ENCODE data around the gene ZNF792.
"Not testable (repeated sequence)": the region's sequence is repeated elsewhere in the genome, so short reads cannot be mapped to it uniquely, and the experiment has no call there.

The ZNF792 gene

GRCh38 chr19:34963573-34964406 lies at the start of gene ZNF792:
ZNF792 (minus strand) TSS chr19:34964229; CDS start chr19:34963662, 567 bp downstream.
- peak in 34 of 56 donors; percentile 6 to 67 (median 28) for DNase-seq

- peak in 31 of 56 donors; percentile 4 to 61 (median 24) for DNase-seq
Measured at GRCh38 chr19:35013041-35013819, 49.2 kb upstream of the ZNF792 start.

GRCh38 chr19:35011737-35012682 lies 48.0 kb upstream of the ZNF792 start:
- DNase-seq = no peak

- no peak for DNase-seq
Measured at GRCh38 chr19:35011091-35011689, 47.2 kb upstream of the ZNF792 start.

- DNase-seq = no peak
Measured at GRCh38 chr19:35009424-35010415, 45.7 kb upstream of the ZNF792 start.

GRCh38 chr19:35008891-35009341 lies 44.9 kb upstream of the ZNF792 start:
- DNase-seq = no peak

GRCh38 chr19:35007427-35007826 lies 43.4 kb upstream of the ZNF792 start:
- DNase-seq = not testable (repeated sequence)

GRCh38 chr19:35006999-35007365 lies 43.0 kb upstream of the ZNF792 start:
- DNase-seq = no peak

GRCh38 chr19:35006342-35006998 lies 42.4 kb upstream of the ZNF792 start:
- no peak for DNase-seq

- not testable (repeated sequence) for DNase-seq
Measured at GRCh38 chr19:35006007-35006341, 41.9 kb upstream of the ZNF792 start.

GRCh38 chr19:35005256-35005977 lies 41.4 kb upstream of the ZNF792 start:
- no peak for DNase-seq

- no peak for DNase-seq
Measured at GRCh38 chr19:35004517-35005255, 40.7 kb upstream of the ZNF792 start.

- no peak for DNase-seq
Measured at GRCh38 chr19:35002037-35002535, 38.1 kb upstream of the ZNF792 start.

GRCh38 chr19:35000647-35001501 lies 36.8 kb upstream of the ZNF792 start:
- peak in 9 of 56 donors; percentile 6 to 53 (median 20) for DNase-seq

GRCh38 chr19:35000338-35000646 lies 36.3 kb upstream of the ZNF792 start:
- DNase-seq = no peak

Measured in amygdala (tissue), 56 donors.